ENCODE data around the gene OR1D5.

OR1D5 gene

GRCh38 chr17:3012926-3013581 lies 50.4 kb downstream of the OR1D5 start:
- Histone ChIP-seq H3K79me2 (ENCODE audit: insufficient read depth, low read length) (no peaks in the 10 kb centered on the region), H3K9ac (ENCODE audit: low read depth, low read length, poor library complexity, severe bottlenecking) (no peak overlapping the region), H3K4me1 (ENCODE audit: insufficient read depth, low read length, poor library complexity, severe bottlenecking) (no peaks in the 10 kb centered on the region), H3K9me2 (replicated peaks; ENCODE audit: low read depth, low read length) (no peaks in the 10 kb centered on the region), H3K36me3 (ENCODE audit: insufficient read depth, low read length) (peaks cover 89% of the 10 kb centered on the region), H4K20me1 (ENCODE audit: insufficient read depth, low read length, poor library complexity, severe bottlenecking) (peaks cover 7% of the 10 kb centered on the region), H3K4me3 (ENCODE audit: low read length, poor library complexity, severe bottlenecking) (no peak overlapping the region), H2AFZ (ENCODE audit: low read length) (no peak overlapping the region), H3K27me3 (ENCODE audit: insufficient read depth, low read length, poor library complexity, severe bottlenecking) (no peaks in the 10 kb centered on the region), H3K9me3 (ENCODE audit: insufficient read depth, low read depth, low read length) (no peaks in the 10 kb centered on the region), H3K4me2 (ENCODE audit: low read depth, low read length, poor library complexity, severe bottlenecking) (no peak overlapping the region), H3F3A (ENCODE audit: low read depth) (no peaks in the 10 kb centered on the region)
- TF ChIP-seq EZH2phosphoT487 (IDR thresholded peaks at IDR 0.05; ENCODE audit: borderline replicate concordance) (no peak), CTCF (conservative IDR thresholded peaks at IDR 0.05; ENCODE audit: low read length) (peak; percentile 67)

Measured in Loucy (cell line).